ENCODE data around the gene NSMCE4A.
A peak's percentile ranks its signal among the peaks of the same experiment; 100 is the strongest.
"Not testable (repeated sequence)": the region's sequence is repeated elsewhere in the genome, so short reads cannot be mapped to it uniquely, and the experiment has no call there.

NSMCE4A gene

DNA sequence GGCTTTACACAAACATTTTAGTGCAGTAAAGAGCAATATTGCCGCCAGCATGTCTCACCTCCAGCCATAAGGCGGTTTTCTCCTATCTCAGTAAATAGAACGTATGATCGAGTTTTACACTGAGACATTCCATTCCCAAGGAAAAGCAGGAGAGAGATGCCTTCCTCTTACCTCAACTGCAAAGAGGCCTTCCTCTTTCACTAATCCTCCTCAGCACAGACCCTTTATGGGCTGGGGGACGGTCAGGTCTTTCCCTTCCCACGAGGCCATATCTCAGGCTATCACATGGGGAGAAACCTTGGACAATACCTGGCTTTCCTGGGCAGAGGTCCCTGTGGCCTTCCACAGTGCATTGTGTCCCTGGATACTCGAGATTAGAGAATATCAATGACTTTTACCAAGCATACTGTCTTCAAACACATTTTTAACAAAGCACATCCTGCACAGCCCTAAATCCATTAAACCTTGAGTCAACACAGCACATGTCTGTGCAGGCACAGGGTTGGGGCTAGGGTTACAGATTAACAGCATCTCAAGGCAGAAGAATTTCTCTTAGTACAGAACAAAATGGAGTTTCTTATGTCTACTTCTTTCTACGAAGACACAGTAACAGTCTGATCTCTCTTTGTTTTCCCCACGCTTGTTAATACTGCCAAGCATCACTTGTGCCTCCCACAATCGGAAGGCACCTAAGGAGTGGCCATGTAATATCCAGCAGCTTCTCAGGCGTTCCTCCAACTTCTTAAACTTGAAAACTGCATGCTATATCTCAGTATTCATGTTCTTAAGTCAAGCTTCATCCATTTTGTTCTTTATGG lies 44.5 kb downstream of the NSMCE4A start:
- not testable (repeated sequence) for DNase-seq

- not testable (repeated sequence) for DNase-seq
These were observed 45.3 kb downstream of the NSMCE4A start for GRCh38 chr10:121929585-121930267.

DNA sequence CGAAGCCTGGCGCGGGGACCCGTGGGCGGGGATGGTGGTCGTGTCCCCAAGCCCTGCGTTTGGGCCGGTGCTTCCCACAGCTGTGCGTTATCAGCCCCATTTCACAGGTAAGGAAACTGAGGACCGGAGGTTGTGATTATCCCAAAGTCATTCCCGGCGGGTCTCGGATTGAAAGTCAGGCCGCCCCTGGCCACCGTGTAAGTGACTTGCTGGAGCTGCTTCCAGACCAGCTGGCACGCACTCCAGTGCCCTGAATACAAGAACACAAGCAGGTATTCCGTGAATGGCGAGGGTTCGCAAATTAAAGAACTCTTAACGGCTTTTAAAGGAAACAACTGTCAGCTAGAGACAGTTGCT lies 46.5 kb downstream of the NSMCE4A start:
- DNase-seq = peak; percentile 58

DNA sequence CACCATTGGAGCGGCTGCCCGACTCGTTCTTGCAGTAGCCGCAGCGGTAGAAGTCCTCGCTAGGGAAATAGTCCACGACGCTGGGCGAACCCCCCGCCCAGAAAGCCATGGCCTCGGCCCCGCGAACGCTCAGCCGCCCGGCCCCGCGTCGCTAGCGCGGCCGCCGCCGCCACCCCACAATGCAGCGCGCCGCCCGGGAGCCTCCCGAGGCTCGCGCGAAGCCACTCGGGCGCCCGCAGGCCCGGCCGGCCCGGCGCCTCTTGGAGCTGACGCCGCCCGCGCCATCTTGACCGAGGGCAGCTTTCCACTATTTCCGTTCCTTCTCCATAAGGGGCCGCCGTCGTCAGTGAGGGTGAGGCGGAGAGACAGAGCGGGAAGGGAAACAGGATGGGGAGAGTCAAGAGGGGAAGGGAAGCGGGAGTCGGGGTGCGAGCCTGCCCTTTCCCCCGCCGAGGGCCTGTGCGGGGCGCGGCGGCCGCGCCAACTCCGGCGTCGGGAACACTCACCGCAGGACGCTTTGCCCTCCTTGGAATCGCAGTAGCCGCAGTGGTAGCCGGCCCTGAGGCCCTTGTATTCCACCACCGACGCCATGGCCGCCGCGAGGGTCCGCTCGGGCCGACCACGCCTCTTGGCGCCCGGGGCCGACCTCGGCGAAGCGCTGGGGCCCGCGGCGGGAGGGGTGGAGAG lies 47.0 kb downstream of the NSMCE4A start, which contains the start of gene ATE1:
ATE1 (minus strand) TSS at position 191 of the 687 bp plus-strand sequence; CDS start at position 109, 82 bp downstream.
- peak; percentile 95 for DNase-seq

DNA sequence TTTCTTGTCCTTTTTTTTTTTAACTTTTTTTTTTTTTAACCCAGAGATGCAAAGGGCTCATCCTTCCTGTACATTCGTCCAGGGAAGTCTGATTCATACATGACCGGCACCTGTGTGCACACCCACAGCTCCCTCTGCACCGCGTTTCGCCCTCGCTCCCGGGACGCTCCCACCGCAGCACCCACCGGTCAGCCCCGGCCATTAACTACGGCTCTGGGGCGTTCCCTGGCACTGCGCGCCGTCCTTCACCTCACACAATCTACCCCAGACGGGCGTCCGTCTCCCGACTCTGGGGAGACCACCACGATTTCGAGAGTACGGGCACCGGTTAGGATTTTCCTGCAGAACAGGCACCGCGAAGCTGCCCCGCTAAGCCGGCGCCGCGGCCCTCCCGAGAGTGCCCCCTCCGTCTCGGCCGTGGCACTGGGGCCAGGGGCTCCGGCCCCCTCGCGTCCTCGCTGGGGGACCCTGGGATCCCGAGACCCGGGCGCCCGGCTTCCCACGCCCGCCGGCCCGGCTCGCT lies 47.6 kb downstream of the NSMCE4A start:
- DNase-seq = peak; percentile 73

GRCh38 chr10:121926671-121927317 lies 48.2 kb downstream of the NSMCE4A start:
- DNase-seq = peak; percentile 73

DNA sequence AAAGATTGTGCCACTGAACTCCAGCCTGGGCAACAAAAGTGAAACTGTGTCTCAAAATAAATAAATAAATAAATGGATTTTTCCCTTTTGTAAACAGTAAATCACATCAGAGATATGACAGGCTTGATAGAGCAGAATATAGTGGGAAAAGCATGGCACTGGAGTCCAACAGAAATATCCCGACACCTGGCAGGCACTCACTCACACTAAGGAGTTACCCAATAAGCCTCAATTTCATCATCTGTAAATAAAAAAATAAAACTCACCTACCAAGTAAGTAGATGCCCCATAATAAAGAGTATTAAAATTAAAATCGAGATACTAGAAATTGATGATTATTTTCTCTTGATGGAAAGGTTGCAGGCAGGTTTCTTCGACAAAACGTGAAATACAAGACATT lies 48.9 kb downstream of the NSMCE4A start:
- DNase-seq = no peak

DNA sequence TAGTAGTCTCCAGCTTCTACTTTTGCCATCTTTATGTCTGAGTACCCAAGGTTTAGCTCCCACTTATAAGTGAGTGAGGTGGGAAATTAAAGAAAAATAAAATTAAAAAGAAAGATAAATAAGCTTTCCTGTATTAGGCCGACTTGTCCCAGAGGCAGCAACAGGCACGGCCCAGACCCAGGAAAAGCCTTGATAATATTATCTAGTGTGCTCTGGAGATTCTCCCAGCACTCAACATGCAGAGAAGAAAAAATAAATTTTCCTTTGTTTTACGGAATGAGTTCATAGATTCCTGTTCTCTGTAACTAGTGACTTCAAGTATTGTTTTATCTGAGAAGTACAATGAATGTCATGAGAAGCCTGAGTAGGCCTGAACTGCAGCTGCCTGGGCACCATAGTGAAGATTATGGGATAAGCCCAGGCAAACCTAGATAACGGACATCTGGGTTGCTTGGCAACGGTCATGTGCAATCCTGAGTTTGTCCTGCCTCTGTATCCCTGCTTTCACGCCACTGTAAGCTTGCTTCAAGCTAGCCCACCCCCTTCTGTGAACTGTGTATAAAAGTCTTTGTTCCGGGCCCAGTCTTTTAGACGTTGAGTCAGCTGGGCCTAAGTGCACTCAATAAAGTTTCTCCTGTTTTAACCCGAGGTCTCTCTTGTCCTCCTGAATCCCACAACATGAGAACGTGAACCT lies 53.6 kb downstream of the NSMCE4A start:
- peak; percentile 51 for DNase-seq

DNA sequence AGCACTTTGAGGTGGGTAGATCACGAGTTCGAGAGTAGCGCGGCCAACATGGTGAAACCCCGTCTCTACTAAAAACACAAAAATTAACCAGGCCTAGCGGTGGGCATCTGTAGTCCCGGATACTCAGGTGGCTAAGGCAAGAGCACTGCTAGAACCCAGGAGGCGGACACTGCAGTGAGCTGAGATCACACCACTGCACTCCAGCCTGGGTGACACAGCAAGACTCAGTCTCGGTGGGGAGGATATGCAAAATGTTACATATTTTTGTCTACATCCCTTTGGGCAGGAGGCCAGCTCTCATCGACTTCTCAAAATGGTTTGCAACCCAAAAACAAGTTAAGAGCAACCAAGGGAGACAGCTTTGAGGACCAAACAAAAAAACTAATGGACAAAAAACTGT lies 55.4 kb downstream of the NSMCE4A start:
- DNase-seq = no peak

DNA sequence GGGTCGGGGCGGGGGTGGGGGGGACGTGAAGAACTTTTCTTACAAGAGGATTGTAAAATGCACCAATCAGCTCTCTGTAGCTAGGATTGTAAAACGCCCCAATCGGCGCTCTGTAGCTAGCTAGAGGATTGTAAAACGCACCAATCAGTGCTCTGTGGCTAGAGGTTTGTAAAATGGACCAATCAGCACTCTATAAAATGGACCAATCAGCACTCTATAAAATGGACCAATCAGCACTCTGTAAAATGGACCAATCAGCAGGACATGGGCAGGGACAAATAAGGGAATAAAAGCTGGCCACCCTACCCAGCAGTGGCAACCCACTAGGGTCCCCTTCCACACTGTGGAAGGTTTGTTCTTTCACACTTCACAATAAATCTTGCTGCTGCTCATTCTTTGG lies 56.2 kb downstream of the NSMCE4A start:
- not testable (repeated sequence) for DNase-seq

- DNase-seq = no peak
These were observed 60.4 kb downstream of the NSMCE4A start for GRCh38 chr10:121914661-121915060.

GRCh38 chr10:121911421-121911697 lies 63.7 kb downstream of the NSMCE4A start:
- DNase-seq = no peak

DNA sequence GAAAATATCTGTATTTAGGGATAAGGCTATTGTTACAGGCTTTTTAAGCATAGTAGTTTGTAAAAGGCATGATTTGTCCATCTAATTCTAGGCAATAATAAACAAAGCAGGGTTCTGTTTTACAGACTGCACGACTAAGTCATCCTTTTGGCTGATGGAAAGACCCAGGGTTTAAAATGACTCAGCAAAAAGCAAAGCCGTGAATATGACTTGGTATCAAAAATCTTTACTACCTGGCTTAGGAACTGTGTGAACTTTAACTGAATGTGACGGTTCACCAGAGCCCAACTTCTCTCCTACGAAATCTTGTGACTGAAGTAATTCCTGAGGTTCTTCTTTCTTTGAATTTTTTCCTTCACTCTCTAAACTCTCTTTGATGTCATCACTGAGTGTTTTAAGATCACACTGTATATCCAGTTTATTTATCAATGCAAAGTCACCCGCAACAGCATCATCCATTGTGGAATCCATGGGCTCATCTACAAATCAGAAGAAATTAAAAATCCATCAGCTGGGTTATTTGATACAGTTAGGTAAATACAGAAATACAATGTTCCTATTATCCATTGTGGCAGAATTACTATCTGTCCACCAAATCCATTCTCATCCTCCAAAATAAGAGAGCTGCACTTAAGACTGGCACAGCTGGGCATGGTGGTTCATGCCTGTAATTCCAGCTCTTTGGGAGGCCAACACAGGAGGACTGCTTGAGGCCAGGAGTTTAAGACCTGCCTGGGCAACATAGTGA lies 64.2 kb downstream of the NSMCE4A start:
- DNase-seq = peak; percentile 17
